HG03457 (cell line): ENCODE data around the gene IL2RA.
"Not testable (repeated sequence)": the region's sequence is repeated elsewhere in the genome, so short reads cannot be mapped to it uniquely, and the experiment has no call there.

Experiments used
- ATAC-seq: cut with Tn5 transposase; IDR thresholded peaks from one replicate; pipeline ENCODE4 v1.9.1; 2021; ENCODE audit warnings: moderate number of reproducible peaks; ENCODE audit not compliant: unreplicated experiment

The IL2RA gene

DNA sequence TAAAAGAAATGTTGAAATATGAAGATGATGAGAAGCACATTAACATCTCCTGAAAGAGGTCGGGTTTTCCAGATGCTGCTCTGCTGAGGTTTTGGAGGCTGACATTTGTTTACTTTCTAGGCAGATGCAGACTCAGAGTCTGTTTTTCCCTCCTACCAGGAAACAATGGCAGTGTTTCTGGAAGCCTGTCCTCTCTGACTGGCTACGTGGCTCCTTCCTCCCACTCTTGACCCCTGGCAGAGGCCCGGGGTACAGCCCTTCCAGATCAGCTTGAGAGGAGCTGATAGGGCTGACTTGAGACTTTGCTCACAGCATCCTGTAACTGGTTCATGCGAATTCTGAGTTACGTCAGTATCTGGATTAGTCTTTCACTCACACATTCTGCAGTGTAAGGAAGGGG lies 43.7 kb downstream of the IL2RA start:
- ATAC-seq: no peak

DNA sequence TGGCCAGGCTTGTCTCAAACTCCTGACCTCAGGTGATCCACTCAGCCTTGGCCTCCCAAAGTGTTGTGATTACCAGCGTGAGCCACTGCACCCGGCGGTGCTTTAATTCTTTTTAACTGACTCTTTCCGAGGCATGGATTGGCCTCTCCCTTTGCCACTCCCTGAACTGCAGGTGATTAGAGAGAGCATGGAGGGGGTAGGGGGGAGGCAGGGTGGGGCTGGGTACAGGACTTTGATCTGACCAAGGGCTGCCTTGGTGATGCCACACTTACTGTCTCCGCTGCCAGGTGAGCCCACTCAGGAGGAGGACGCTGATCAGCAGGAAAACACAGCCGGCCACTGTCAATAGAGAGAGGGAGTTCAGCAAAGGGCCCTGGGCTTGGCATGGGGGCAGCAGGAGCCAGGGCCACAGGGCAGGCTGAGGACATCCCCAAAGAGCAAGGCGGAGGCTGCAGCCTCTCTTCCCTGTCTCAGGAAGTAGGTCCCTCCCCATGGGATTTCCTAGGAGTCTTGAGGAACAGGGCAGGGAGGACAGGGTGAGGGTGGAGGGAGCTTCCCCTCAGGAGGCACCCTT lies 44.3 kb downstream of the IL2RA start:
- no peak for ATAC-seq

DNA sequence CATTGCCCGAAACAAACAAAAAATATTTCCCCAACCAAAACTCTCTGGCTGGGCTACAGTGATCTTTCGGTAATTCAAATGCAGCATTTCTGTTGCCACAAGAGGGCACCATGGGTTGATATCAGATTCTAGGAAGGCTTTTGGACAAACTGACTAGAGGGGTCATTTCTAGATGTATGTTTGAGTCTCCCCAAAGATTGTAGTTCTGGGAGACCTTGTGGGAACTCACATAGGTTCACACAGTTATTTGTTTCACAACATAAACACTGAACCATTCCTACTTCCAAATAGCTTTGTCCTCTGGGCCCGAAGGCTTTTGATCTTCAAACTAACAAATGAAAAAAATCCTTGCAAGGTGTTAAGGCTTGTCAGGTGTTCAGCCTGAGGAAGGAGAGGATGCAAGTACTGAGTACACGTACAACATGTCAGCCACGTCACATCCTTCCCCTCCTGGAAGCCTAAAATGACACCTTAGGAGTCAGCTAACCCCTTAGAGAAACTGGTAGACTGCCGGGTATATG lies 47.9 kb downstream of the IL2RA start:
- no peak for ATAC-seq

DNA sequence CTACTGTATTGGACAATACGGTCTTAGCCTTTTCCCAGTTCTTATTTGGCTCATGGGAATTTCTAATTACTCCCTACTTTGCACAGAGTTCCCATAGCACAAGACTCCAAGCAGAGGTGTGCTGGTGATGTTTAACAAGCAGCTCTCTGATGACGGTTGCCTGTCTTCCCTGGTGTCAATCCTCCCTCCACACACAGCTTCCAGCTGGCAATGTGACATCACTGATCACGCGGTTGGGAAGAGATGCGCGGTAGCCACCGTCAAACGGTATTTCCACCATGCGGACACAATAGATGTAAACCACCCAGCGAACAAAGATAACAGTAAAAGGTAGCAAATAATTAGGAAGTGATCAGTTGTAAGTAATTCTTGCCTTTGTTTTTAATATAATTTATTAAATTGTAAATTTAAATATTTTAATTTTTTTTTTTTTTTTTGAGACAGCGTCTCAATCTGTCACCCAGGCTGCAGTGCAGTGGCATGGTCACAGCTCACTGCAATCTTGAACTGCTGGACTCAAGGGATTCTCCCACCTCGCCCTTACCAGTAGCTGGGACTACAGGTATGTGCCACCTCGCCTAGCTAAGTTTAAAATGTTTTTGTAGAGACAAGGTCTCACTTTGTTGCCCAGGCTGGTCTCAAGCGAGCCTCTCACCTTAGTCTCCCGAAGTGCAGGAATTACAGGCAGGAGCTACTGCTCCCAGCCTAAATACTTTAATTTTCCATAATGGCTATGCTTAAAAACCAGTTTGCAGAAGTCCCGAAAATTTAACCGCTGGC lies 48.6 kb downstream of the IL2RA start:
- ATAC-seq: no peak

DNA sequence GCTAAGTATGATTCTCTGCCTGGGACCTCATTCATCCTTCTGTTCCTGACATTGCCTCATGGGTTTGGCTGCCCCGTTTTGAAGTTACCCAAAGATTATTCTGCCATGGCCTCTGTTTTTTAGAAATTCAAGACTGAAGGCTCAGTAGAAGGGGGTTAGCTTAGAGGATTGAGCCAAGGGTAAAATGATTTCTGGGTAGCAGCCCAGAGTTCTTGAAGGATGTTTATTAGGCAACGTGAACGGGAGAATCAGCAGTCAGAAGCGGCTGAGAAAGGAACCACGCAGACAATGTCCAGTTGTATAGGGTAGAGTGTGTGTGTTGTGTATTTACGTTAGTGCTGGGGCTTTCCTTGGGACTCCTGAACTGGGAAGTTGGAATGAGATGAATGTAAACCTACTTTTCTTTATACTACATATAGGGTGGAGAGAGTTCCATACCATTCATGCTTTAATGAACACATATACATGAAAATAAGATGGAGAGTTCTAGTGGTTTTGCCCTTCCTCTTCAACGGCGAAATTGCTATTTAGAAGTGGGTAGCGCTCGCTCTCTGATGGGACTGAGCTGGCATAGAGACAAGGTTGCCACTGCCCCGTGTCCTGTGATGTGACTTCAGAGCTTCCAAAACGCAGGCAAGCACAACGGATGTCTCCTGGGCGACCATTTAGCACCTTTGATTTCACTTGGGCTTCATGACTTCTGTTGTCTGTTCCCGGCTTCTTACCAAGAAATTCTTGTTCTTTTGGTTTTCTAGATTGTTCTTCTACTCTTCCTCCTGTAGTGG lies 49.9 kb downstream of the IL2RA start:
- ATAC-seq: no peak

DNA sequence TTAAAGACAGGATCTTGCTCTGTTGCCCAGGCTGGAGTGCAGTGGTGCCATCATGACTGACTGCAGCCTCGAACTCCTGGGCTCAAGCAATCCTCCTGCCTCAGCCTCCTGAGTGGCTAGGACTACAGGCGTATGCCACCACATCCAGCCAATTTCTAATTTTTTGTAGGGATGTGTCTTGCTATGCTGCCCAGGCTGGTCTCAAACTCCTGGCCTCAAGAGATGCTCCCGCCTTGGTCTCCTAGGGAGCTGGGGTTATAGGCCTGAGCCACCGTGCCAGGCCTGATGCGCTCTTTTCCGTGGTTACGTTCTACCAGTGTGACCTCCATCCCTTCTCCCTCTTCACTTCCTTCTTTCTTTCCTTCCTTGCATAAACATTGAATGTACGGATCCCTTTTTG lies 50.6 kb downstream of the IL2RA start:
- no peak for ATAC-seq

DNA sequence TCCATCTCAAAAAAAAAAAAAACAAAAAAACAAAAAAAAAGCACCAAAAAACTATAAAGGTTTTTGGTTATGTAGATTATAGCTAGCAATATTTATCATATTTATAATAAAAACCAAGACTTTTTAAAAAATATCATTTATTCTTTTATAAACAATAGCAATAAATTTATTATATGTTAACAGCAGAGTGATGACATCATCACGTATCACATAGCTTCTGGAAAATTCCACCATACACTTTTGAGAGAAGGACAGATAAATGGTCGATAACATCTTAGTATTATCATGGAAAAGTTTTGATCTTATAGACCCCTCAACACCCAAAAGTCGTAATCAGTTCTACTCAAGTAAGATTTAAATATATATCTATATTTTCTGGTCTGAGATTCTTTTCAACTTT lies 51.6 kb downstream of the IL2RA start:
- no peak for ATAC-seq

DNA sequence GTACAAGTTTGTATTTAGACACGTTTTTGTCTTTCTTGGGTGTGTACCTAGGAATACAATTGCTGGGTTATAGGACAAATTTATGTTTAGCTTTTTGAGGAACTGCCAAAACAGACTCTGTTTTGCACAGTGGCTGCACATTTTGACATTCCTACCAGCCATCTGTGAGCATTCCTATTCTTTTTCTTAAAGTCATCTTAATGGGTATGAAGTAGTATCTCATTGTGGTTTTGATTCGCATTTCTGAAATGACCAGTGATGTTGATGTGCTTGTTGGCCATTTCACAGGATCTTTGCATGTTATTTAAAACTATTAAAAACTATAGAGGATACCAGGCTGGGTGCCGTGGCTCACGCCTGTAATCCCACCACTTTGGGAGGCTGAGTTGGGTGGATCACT lies 52.2 kb downstream of the IL2RA start:
- no peak for ATAC-seq

DNA sequence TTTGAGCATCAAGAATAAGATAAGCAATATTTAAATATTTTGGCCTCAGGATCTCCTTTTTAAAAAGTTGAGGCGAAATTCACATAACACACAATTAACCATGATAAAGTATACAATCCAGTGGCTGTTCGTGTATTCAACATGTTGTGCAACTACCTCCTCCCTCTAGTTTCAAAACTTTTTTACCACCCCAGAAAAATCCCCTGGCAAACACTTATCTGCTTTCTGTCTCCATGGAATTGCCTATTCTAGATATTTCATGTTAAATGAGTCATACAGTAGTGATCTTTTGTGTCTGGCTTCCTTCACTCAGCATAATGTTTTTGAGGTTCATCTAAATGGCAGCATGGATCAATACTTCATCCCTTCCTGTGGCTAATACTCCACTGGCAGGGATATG lies 53.0 kb downstream of the IL2RA start:
- ATAC-seq: no peak

DNA sequence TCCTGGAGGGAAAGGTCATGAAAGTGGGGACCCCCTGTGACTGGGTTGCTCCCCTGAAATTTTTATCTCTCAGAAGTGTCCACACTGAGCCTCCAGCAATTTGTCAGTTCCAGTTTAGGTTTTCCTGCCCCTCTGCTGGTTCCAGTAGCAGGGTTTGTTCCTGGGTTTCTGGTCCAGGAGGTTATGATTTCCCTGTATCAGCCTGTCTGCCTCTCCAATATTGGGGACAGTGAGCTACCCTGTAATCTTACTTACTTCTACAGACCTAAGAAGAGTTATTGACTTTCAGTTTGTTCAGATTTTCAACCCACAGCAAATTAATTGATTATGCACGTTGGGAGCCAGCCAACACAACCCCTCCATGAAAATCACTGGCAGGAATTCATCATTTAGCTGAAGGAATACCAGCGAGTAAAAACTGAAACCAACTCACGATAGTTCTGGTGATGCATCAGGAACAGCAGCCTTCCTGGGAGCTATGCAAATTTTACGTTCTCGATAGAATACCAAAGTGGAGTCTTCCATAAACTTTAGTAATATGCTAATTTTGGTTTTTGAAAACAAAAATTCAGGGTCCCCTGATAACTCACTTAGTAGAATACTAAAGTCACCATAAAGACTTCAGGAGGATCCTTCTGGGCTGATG lies 53.5 kb downstream of the IL2RA start:
- no peak for ATAC-seq

DNA sequence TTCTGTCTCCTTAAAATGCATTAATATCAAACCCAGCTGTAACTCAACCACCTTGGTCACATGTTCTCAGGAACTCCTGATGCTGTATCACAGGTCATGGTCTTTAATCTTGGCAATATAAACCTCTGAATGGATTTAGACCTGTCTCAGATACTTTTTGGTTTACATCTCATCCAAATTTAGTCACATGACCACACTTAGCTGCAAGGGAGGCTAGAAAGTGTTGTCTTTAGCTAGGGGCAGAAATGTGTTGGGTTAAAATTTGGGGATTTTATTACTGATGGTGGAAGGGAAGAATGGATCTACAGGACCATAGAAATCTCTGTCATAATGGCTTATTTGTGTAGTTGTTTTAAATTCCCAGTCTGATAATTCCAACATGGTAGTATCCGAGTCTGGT lies 55.2 kb downstream of the IL2RA start:
- ATAC-seq: no peak

DNA sequence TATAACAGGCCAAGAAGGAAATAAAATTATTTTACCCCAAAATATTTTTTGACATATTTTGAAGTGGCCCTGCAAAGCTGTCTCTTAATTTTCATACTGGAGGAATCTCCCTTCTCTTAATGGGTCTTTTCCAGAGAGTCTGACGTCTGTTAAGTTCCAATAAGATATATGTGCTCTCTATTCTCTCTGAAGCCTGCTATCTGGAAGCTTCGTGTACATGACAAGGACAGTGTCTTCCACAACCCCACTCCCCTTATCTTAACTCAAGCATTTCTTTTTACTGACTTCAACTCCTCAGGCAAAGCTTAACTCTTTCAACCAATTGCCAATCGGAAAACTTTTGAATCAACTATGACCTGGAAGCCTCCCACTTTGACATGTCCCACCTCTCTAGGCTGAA lies 55.6 kb downstream of the IL2RA start:
- no peak for ATAC-seq

DNA sequence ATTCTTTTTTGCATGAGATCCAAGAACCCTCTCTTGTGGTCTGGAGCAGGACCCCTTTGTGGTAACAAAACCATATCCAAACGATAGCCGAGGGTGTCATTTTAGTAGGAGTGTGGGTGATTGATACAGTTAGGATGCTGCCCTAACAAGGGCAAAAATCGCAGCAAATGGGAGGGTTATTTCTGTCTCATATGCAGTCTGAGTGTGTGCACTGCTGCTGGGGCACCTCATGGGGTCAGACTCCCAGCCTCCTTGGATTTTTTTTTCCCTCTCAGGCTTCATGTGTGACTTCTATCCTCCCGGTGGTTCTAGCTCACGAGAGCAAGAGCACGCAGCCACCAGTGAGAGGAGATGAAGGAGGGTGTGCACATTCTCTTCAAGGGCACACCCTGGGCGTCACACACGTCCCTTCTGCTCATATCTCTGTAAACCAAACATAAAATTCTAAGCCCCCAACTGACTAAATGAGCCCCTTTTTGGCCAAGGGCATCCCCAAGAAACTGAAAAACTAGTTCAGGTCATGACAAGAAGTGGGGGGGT lies 56.2 kb downstream of the IL2RA start:
- ATAC-seq: no peak

DNA sequence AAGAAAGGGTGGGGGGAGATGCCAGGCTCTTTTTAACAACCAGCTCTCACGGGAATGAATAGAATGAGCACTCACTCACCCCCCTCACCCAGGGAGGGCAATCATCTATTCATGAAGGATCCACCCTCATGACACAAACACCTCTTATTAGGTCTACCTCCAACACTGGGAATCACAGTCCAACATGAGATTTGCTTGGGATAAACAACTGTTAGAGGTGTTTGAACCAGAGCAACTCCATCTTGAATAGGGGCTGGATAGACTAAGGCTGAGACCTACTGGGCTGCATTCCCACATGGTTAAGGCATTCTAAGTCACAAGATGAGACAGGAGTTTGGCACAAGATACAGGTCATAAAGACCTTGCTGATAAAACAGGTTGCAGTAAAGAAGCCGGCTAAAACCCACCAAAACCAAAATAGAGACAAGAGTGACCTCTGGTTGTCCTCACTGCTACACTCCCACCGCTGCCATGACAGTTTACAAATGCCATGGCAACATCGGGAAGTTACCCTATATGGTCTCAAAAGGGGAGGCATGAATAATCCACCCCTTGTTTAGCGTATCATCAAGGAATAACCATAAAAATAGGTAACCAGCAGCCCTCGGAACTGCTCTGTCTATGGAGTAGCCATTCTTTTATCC lies 56.9 kb downstream of the IL2RA start:
- not testable (repeated sequence) for ATAC-seq

DNA sequence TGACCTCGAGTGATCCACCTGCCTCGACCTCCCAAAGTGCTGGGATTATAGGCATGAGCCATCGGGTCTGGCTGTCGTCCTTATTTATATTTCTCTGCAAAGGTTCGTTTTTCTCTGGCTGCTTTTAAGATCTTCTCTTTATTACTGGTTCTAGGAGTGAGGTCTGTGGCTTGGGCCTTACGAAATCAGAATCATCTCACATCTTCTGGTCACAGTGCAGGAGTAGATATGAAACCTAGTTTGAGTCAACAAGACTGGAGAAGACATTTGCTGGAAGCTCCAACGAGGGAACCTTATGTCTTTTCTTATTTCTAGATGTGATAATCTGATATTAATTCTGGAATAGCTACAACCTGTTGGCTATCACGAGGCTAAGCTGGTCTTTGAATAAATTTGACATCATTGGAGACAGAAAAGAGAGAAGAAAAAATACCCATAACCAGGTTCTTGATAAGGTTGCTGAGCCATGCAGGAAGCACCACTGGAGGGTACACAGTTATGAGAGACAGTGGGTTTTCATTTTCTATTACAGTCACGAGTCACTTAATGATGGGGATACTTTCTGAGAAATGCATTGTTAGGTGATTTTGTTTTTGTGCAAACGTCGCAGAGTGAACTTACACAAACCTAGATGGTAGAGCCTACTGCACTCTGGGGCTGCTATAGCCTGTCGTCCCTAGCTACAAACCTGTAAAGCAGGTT lies 59.2 kb downstream of the IL2RA start:
- ATAC-seq: no peak

DNA sequence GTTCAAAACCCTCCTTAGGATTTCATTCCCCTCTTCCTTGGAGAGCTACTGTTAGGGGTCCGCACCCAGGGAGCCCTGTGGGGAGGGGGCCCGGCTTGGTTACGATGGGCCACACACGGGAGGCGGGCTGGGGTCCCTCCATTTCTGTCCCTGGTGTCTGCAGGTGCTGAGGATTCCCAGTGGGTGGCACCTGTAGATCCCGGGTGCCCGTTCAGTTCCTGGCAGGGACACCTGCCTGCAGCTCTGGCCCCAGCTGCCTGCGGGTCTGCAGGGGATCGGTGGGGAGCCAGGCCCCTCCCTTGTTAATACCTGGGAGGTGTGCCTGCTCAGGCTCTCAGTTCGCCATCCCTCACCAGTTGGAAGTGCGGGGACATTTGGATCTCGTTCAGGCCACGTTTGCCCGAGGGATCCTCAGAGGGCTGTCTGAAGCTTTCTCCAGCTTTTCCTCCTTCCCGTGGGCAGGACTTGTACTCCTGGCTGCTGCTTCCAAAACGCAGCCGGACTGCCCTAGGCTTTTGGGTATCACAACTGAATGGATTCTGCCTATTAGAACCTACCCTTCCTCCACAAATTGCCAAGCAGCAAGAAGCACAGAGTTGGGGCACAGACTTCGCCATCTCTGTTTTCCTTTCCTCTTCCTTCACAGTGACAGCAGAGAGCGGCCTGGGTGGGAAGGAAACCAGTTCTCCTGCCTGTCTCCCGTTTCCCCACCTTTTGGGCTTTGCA lies 62.6 kb downstream of the IL2RA start:
- no peak for ATAC-seq

DNA sequence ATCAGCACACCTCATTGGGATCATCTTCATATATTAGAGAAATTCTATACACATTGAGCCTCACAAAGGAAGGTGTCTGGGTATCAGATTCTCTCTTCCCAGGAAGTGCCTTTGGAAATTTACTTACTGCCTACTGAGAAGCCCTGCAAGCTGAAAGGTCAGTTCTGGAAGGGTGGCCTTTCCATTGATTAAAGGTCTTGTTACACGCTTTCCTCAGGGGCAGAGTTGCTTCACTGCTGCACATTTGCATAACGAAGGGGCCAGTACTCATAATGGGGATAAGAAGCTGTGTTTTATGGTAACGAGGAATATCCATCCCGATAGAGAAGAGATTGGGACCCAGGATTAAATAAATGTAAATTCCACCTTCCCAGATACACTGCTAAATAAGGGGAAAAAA lies 65.5 kb downstream of the IL2RA start:
- ATAC-seq: no peak

DNA sequence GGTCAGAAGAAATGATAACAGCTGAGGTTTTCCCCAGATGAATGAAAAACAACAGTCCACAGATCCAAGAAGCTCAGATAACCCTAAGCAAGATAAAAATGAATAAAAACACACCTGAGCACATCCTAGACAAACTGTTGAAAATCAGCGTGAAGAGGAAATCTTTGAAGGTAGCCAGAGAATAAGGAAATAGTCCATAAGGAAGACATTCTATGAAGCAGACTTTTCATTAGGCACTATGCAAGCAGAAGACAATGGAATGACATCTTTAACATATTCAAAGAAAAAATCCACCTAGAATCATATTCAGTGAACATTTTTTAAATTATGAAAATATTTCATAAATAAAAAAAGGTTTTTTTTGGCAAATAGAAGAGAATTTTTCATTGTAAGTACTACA lies 69.8 kb downstream of the IL2RA start:
- ATAC-seq: no peak

DNA sequence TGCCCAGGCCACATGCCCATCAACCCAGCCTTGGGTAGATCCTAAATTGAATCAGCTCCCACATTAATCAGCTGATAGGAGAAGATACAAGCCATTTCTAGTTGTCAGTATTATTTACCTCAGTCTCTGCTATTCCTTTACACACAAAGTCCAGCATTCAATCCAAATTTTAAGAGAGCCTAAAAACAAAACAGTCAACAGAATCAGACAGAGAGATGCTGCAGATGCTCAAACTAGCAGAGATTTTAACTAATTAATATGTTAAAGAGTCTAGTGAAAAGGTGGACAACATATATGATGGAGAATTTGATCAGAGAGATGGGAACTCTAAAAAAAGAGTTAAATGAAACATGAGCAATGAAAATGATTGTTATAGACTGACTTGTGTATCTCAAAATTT lies 70.5 kb downstream of the IL2RA start:
- no peak for ATAC-seq
